GM12878 (cell line): ENCODE results near the gene DEFB124. TPM values are rescaled to one million over a fixed set of nuclear protein-coding genes. Genes with fewer than 3 reads are reported as not detected.

Source experiments
- ATAC-seq: fragments of 200-7000 bp; cut with Tn5 transposase; 3 replicates; pipeline ENCODE4 v1.9.1; 2020; ENCODE audit warnings: mild to moderate bottlenecking, moderate library complexity
- BruUV-seq: library from RNA; stranded (reverse); fragments of 400-500 nt; replicated peaks from 2 replicates; lab custom pipeline; 2021; lab: Mats Ljungman, UMichigan
- CTCF ChIA-PET: fragments of 300-600 bp; sonication (Branson Sonifier 250); formaldehyde crosslinking; extraction: SDS; loops from one replicate; lab custom pipeline; 2021; ENCODE audit warnings: inconsistent platforms; lab: Yijun Ruan, JAX
- POLR2A ChIA-PET: fragments of 350-600 bp; formaldehyde crosslinking; extraction: SDS; loops from one replicate; lab custom pipeline; 2021; ENCODE audit warnings: inconsistent platforms; lab: Charles Lee
- RAD21 ChIA-PET: fragments of 300-600 bp; sonication (Branson Sonifier 250); formaldehyde crosslinking; loops from one replicate; lab custom pipeline; 2023; ENCODE audit warnings: antibody characterized with exemption; ENCODE audit not compliant: unreplicated experiment; lab: Charles Lee
- SMC1A ChIA-PET: fragments of 300-600 bp; sonication (Branson Sonifier 250); formaldehyde crosslinking; loops from one replicate; lab custom pipeline; 2023; ENCODE audit not compliant: unreplicated experiment, uncharacterized antibody; lab: Charles Lee
- DNase-seq: peaks from one replicate; pipeline ENCODE4 v3.0.0-alpha.2; 2011; ENCODE audit warnings: low read depth, low spot score
- FAIRE-seq: peaks from 3 replicates; lab custom pipeline; 2011; peaks lifted over from hg19 to GRCh38; lab: Jason Lieb, UNC
- H2AFZ ChIP-seq: 2 replicates; pipeline ENCODE4 v1.6.0; 2011; ENCODE audit warnings: low read depth, low read length, control low read depth; ENCODE audit not compliant: control insufficient read depth
- H3K27ac ChIP-seq: 2 replicates; pipeline ENCODE4 v1.5.1; 2011; ENCODE audit warnings: control low read depth; ENCODE audit not compliant: control insufficient read depth, insufficient read depth
- H3K27me3 ChIP-seq, 2 experiments: replicated peaks in 1 of 2; 2 replicates each; pipeline versions ENCODE4 v1.6.0 to v1.6.1; 2011; ENCODE audit warnings: low read length in 1 of 2; ENCODE audit not compliant: control insufficient read depth in 2 of 2, insufficient read depth in 2 of 2
- H3K36me3 ChIP-seq, 2 experiments: 2 replicates each; pipeline ENCODE4 v1.5.1; 2011; ENCODE audit warnings: low read length in 1 of 2; ENCODE audit not compliant: control insufficient read depth in 2 of 2, insufficient read depth in 2 of 2
- H3K4me1 ChIP-seq: 2 replicates; pipeline ENCODE4 v1.6.1; 2011; ENCODE audit warnings: mild to moderate bottlenecking, low read length, moderate library complexity, mixed read lengths; ENCODE audit not compliant: control insufficient read depth, insufficient read depth
- H3K4me2 ChIP-seq: 2 replicates; pipeline ENCODE4 v1.6.0; 2011; ENCODE audit warnings: control low read depth; ENCODE audit not compliant: control insufficient read depth, insufficient read depth
- H3K4me3 ChIP-seq: fragments of 200-600 bp; sonication (generic); 2 replicates; pipeline ENCODE4 v1.5.1; 2016
- H3K79me2 ChIP-seq: 2 replicates; pipeline ENCODE4 v1.6.0; 2011; ENCODE audit warnings: low read length; ENCODE audit not compliant: control insufficient read depth, insufficient read depth
- H3K9ac ChIP-seq: 2 replicates; pipeline ENCODE4 v1.8.0; 2011; ENCODE audit warnings: low read length, control low read depth, mixed read lengths; ENCODE audit not compliant: control insufficient read depth, insufficient read depth
- H3K9me3 ChIP-seq: replicated peaks from 3 replicates; pipeline ENCODE4 v1.5.1; 2011; ENCODE audit warnings: mild to moderate bottlenecking, low read length; ENCODE audit not compliant: control insufficient read depth, insufficient read depth
- H4K20me1 ChIP-seq: 2 replicates; pipeline ENCODE4 v1.6.0; 2011; ENCODE audit not compliant: control insufficient read depth, insufficient read depth
- BACH1 ChIP-seq: fragments of 450-650 bp; IDR thresholded peaks from 2 replicates; pipeline ENCODE4 v1.6.1; 2017; ENCODE audit warnings: mild to moderate bottlenecking, borderline replicate concordance
- CHD4 ChIP-seq: fragments of 200-600 bp; sonication (generic); IDR thresholded peaks from 2 replicates; pipeline ENCODE4 v1.6.1; 2016; ENCODE audit warnings: mild to moderate bottlenecking
- ESRRA ChIP-seq: IDR thresholded peaks from 2 replicates; pipeline ENCODE4 v1.6.1; 2012; ENCODE audit warnings: mild to moderate bottlenecking, low read length, improper control_type of control experiment
- FOXM1 ChIP-seq: IDR thresholded peaks from 2 replicates; pipeline ENCODE4 v1.6.1; 2012; ENCODE audit warnings: low read depth, mild to moderate bottlenecking, inconsistent platforms, low read length, moderate library complexity
- JUNB ChIP-seq: IDR thresholded peaks from 2 replicates; pipeline ENCODE4 v1.6.1; 2016; ENCODE audit warnings: antibody characterized with exemption, mild to moderate bottlenecking
- LARP7 ChIP-seq: fragments of 450-650 bp; IDR thresholded peaks from 2 replicates; pipeline ENCODE4 v1.6.1; 2017; ENCODE audit warnings: mild to moderate bottlenecking
- MTA2 ChIP-seq: fragments of 450-650 bp; IDR thresholded peaks from 2 replicates; pipeline ENCODE4 v1.6.1; 2016; ENCODE audit warnings: low read depth, mild to moderate bottlenecking, moderate library complexity
- MXI1 ChIP-seq: fragments of 150-350 bp; IDR thresholded peaks from 2 replicates; pipeline ENCODE4 v1.6.1; 2011; ENCODE audit warnings: low read depth, mild to moderate bottlenecking, inconsistent platforms, low read length, improper control_type of control experiment
- NBN ChIP-seq: fragments of 450-650 bp; IDR thresholded peaks from 2 replicates; pipeline ENCODE4 v1.6.1; 2016
- POLR2AphosphoS2 ChIP-seq: IDR thresholded peaks from 2 replicates; pipeline ENCODE4 v1.6.1; 2011; ENCODE audit warnings: low read depth, mild to moderate bottlenecking, low read length, improper control_type of control experiment, moderate library complexity
- SIN3A ChIP-seq: IDR thresholded peaks from 2 replicates; pipeline ENCODE4 v1.6.1; 2012; ENCODE audit warnings: low read depth, low read length, improper control_type of control experiment
- SPI1 ChIP-seq: IDR thresholded peaks from 2 replicates; pipeline ENCODE4 v1.6.1; 2011; ENCODE audit warnings: low read depth, mild to moderate bottlenecking, low read length, moderate library complexity, borderline replicate concordance; ENCODE audit not compliant: insufficient read depth
- SUPT20H ChIP-seq: IDR thresholded peaks from 2 replicates; pipeline ENCODE4 v1.6.1; 2011; ENCODE audit warnings: low read depth, mild to moderate bottlenecking, low read length, moderate library complexity, borderline replicate concordance; ENCODE audit not compliant: control insufficient read depth
- ZBTB33 ChIP-seq: fragments of 450-650 bp; IDR thresholded peaks from 2 replicates; pipeline ENCODE4 v1.6.1; 2017; ENCODE audit warnings: mild to moderate bottlenecking
- WGBS: methylation state at CpG from one replicate; pipeline ENCODE4 v1.1.6; 2016; ENCODE audit warnings: low lambda C conversion rate; ENCODE audit not compliant: insufficient replicate concordance, insufficient coverage; ENCODE audit errors: missing lambda C conversion rate; 5-methylcytosine and 5-hydroxymethylcytosine counted together
- in situ Hi-C: fragments of 300-500 bp; cut with MboI; formaldehyde crosslinking; loops from 9 replicates; pipeline ENCODE4 v1.14.3; 2018; ENCODE audit warnings: mixed read lengths
- intact Hi-C: fragments of 100-400 bp; cut with micrococcal nuclease; formaldehyde crosslinking; loops from one replicate; pipeline ENCODE4 v1.14.2; 2022; ENCODE audit not compliant: unreplicated experiment
- polyA plus RNA-seq, 11 experiments: library from polyadenylated mRNA; depleted of rRNA in 4 of 11; unstranded in 6 of 11; stranded (reverse) in 5 of 11; fragments of >200 nt; fragmentation: Nextera tagmentation in 4 of 11; fragmentation: Illumina TruSeq in 1 of 11; extraction: Ambion mirVana in 4 of 11; extraction: Trizol in 1 of 11; gene quantifications; 1 replicate in 1 of 11; 2 replicates in 10 of 11; pipeline versions ENCODE4 v1.2.1 to v1.2.3, GENCODE V29; 2011 to 2016; ENCODE audit warnings: inconsistent platforms in 2 of 11, missing spikeins in 2 of 11, low read depth in 1 of 11
- total RNA-seq, 4 experiments: library from RNA; depleted of rRNA in 3 of 4; stranded (reverse); fragments of >200 nt in 3 of 4; fragmentation: Illumina TruSeq in 1 of 4; extraction: Trizol in 1 of 4; gene quantifications; 2 replicates each; pipeline versions ENCODE4 v1.2.1 to v1.2.3, GENCODE V29; 2013 to 2021
- TF ChIP-seq, protein P1 (sequence below): fragments of 450-650 bp; IDR thresholded peaks from 2 replicates; pipeline ENCODE4 v1.6.1; 2014; ENCODE audit warnings: mild to moderate bottlenecking

Gene DEFB124
- total and polyA plus RNA-seq, 10 of the 15 experiments (the other 5 are each of a cell fraction or from before 2014, with no cell fraction given) = not detected

DNA sequence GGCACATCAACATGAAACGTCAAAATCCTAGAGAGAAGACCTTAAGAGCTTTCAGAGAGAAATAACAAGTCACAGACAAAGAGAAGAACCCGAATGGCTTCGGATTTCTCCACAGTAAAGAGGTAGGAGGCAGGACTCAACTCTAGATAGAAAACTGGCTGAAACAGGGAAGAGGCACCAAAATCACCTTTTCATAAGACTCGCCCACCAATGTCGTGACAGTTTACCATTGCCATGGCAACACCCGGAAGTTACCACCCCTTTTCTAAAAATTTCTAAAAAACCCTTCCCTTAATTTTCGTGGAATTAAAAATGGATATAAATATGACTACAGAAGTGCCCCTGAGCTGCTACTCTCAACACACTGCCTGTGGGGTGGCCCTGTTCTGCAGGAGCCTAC lies 56.6 kb downstream of the DEFB124 start:
- no peaks in the 10 kb centered on the region for H3K27me3 ChIP-seq
- no peak overlapping the region for H3K9ac ChIP-seq
- H3K4me2 ChIP-seq = no peak overlapping the region
- CTCF ChIA-PET = no interaction called here
- POLR2A ChIA-PET = no interaction called here
- FAIRE-seq = no peak
- TF ChIP-seq LARP7 (no peak), SPI1 (no peak), CHD4 (no peak), FOXM1 (no peak), SIN3A (no peak), ZBTB33 (no peak), MXI1 (no peak), NBN (no peak), SUPT20H (no peak), MTA2 (no peak), POLR2AphosphoS2 (no peak), ESRRA (no peak), BACH1 (no peak), JUNB (no peak)
- TF ChIP-seq, protein P1, sequence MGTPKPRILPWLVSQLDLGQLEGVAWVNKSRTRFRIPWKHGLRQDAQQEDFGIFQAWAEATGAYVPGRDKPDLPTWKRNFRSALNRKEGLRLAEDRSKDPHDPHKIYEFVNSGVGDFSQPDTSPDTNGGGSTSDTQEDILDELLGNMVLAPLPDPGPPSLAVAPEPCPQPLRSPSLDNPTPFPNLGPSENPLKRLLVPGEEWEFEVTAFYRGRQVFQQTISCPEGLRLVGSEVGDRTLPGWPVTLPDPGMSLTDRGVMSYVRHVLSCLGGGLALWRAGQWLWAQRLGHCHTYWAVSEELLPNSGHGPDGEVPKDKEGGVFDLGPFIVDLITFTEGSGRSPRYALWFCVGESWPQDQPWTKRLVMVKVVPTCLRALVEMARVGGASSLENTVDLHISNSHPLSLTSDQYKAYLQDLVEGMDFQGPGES = no peak
- H2AFZ ChIP-seq = no peak overlapping the region
- RAD21 ChIA-PET = no interaction called here
- WGBS = 38% methylated on average over 7 of the region's 7 CpGs
- no TSS peak for BruUV-seq
- SMC1A ChIA-PET = no interaction called here
- H3K36me3 ChIP-seq = no peaks in the 10 kb centered on the region
- H3K9me3 ChIP-seq = no peaks in the 10 kb centered on the region
- H3K4me1 ChIP-seq = no peaks in the 10 kb centered on the region
- no peaks in the 10 kb centered on the region for H4K20me1 ChIP-seq
- no peak overlapping the region for H3K27ac ChIP-seq
- intact Hi-C loops = no loop called here
- DNase-seq = no peak
- no peak for ATAC-seq
- no peaks in the 10 kb centered on the region for H3K79me2 ChIP-seq
- in situ Hi-C loops = no loop called here
- H3K4me3 ChIP-seq = no peak overlapping the region
